Prostate gland (tissue), 2 donors: ENCODE measurements around the gene SMDT1.

ENCODE experiments used
- POLR2A ChIP-seq: fragments of 450-650 bp; IDR thresholded peaks from one replicate; pipeline ENCODE4 v1.6.1; 2016; ENCODE audit warnings: antibody characterized with exemption, mild to moderate bottlenecking
- POLR2AphosphoS5 ChIP-seq: sonication (generic); formaldehyde crosslinking; IDR thresholded peaks from one replicate; pipeline ENCODE4 v1.6.1; 2017; ENCODE audit warnings: antibody characterized with exemption
- TF ChIP-seq, protein P1 (sequence below), 4 experiments: fragments of 200-600 bp in 2 of 4; fragments of 450-650 bp in 2 of 4; sonication (generic) in 2 of 4; IDR thresholded peaks; 1 replicate in 3 of 4; 2 replicates in 1 of 4; pipeline ENCODE4 v1.5.1; 2016 to 2019; ENCODE audit warnings: antibody characterized with exemption in 4 of 4, mild to moderate bottlenecking in 2 of 4, moderate library complexity in 2 of 4

DNA sequence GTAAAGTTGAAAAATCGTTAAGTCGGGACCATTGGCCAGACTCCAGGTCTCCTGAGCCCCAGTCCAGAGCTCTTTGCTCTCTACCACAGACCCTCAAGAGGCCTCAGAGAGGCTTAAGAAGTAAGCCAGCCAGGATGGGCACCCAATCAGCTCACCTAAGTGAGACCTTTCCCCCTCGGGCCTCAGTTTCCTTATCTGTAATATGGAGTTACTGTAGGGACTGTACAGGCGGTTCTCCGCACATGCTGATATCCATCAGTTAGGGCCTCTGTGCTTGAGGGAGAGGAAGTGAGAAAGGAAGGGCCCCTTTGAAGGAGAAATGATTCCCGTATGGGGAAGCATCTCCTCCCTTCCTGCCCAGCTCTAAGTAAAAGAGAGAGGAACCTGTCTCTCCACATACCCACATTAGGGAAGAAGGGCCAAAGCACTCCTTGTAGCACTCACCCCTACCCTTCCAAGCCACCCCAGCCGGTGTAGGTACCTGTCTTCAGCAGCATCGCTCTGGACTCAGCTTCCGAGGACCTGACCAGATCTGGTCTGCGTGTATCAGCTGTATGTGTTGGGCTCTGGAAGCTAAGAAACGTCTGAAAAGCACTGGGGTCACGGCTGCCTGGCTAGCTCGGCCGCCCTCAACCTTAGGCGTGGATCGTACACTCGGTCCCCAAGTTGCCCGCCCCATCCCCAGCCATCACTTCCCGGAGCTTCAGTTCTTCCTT, 9.5 kb upstream of the SMDT1 start:
- TF ChIP-seq, protein P1, sequence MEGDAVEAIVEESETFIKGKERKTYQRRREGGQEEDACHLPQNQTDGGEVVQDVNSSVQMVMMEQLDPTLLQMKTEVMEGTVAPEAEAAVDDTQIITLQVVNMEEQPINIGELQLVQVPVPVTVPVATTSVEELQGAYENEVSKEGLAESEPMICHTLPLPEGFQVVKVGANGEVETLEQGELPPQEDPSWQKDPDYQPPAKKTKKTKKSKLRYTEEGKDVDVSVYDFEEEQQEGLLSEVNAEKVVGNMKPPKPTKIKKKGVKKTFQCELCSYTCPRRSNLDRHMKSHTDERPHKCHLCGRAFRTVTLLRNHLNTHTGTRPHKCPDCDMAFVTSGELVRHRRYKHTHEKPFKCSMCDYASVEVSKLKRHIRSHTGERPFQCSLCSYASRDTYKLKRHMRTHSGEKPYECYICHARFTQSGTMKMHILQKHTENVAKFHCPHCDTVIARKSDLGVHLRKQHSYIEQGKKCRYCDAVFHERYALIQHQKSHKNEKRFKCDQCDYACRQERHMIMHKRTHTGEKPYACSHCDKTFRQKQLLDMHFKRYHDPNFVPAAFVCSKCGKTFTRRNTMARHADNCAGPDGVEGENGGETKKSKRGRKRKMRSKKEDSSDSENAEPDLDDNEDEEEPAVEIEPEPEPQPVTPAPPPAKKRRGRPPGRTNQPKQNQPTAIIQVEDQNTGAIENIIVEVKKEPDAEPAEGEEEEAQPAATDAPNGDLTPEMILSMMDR (IDR thresholded peaks at IDR 0.05) = no peak
- TF ChIP-seq POLR2A (no peak), POLR2AphosphoS5 (no peak)
